ENCODE data around the gene CMC2.

GRCh38 chr16:80974649-80975376, 31.9 kb downstream of the CMC2 start:
- TF ChIP-seq FOXM1 (IDR thresholded peaks at IDR 0.05; ENCODE audit: borderline replicate concordance) (no peak), FOXK2 (IDR thresholded peaks at IDR 0.05) (no peak), TARDBP (IDR thresholded peaks at IDR 0.05) (no peak), L3MBTL2 (conservative IDR thresholded peaks at IDR 0.05) (no peak), SP1 (IDR thresholded peaks at IDR 0.05) (no peak), HDGF (IDR thresholded peaks at IDR 0.05; ENCODE audit: borderline replicate concordance) (no peak)
